ENCODE results near the gene CRYGD. TPM values are rescaled to one million over a fixed set of nuclear protein-coding genes. Genes with fewer than 3 reads are reported as not detected.

The CRYGD gene
- total RNA-seq, 1 donor from 2014 or later = not detected

Other genes starting within 250 kb of the CRYGD start
- 10.4 TPM for gene PLEKHM3, start 99.0 kb downstream of the CRYGD start, total RNA-seq (ENCODE audit: unreplicated experiment)
- not detected for gene CRYGC, start 5.3 kb upstream of the CRYGD start, total RNA-seq (ENCODE audit: unreplicated experiment)
- not detected for gene CRYGB, start 21.6 kb upstream of the CRYGD start, total RNA-seq (ENCODE audit: unreplicated experiment)
- not detected for gene CRYGA, start 39.1 kb upstream of the CRYGD start, total RNA-seq (ENCODE audit: unreplicated experiment)
- not detected for gene C2orf80, start 65.5 kb upstream of the CRYGD start, total RNA-seq (ENCODE audit: unreplicated experiment)
- gene IDH1, start 130.5 kb upstream of the CRYGD start, total RNA-seq (ENCODE audit: unreplicated experiment) = 171 TPM
- 52.7 TPM for gene PIKFYVE, start 141.7 kb upstream of the CRYGD start, total RNA-seq (ENCODE audit: unreplicated experiment)

Measured in endothelial cell (in vitro differentiated cells).